HEK293 (cell line): ENCODE results near the gene SLC6A16.

Source experiments
- CTCF ChIA-PET: fragments of 350-600 bp; formaldehyde crosslinking; extraction: SDS; loops from one replicate; lab custom pipeline; 2021; ENCODE audit warnings: antibody characterized with exemption; lab: Yijun Ruan, JAX
- POLR2A ChIA-PET: fragments of 300-600 bp; formaldehyde crosslinking; extraction: SDS; loops from one replicate; lab custom pipeline; 2020; ENCODE audit warnings: antibody characterized with exemption, inconsistent platforms; lab: Yijun Ruan, JAX
- H3K27ac ChIP-seq: fragments of 200-500 bp; sonication (Bioruptor generic); 2 replicates; pipeline ENCODE4 v1.5.1; 2014; ENCODE audit warnings: low read depth, low read length, control low read depth, inconsistent platforms; ENCODE audit errors: extremely low read depth
- H3K36me3 ChIP-seq, 2 experiments: fragments of 200-500 bp in 1 of 2; sonication (Bioruptor generic) in 1 of 2; 1 replicate in 1 of 2; 2 replicates in 1 of 2; pipeline ENCODE4 v1.5.1; 2014 to 2017; ENCODE audit warnings: inconsistent platforms in 2 of 2, low read length in 2 of 2; ENCODE audit not compliant: control insufficient read depth in 2 of 2, insufficient read depth in 1 of 2
- H3K4me1 ChIP-seq: fragments of 200-500 bp; sonication (Bioruptor generic); 2 replicates; pipeline ENCODE4 v1.5.1; 2014; ENCODE audit warnings: mild to moderate bottlenecking, low read length, inconsistent platforms; ENCODE audit not compliant: control insufficient read depth, insufficient read depth
- H3K4me3 ChIP-seq: 2 replicates; pipeline ENCODE4 v1.5.1; 2011; ENCODE audit warnings: low read depth, mild to moderate bottlenecking, control low read depth, low read length, moderate library complexity
- H3K9me3 ChIP-seq: fragments of 200-500 bp; sonication (Bioruptor generic); 2 replicates; pipeline ENCODE4 v1.5.1; 2014; ENCODE audit warnings: low read depth, low read length, inconsistent platforms; ENCODE audit not compliant: control insufficient read depth, insufficient read depth
- BCL11B ChIP-seq: fragments of 450-650 bp; formaldehyde crosslinking; IDR thresholded peaks from 2 replicates; pipeline ENCODE4 v1.5.1; 2016; ENCODE audit warnings: low read depth, missing biosample characterization, missing genetic modification characterization
- HOXC10 ChIP-seq: sonication (generic); formaldehyde crosslinking; IDR thresholded peaks from 2 replicates; pipeline ENCODE4 v1.8.1; 2023; ENCODE audit warnings: mild to moderate bottlenecking, missing genetic modification reagents
- PRDM1 ChIP-seq: fragments of 450-650 bp; formaldehyde crosslinking; IDR thresholded peaks from 2 replicates; pipeline ENCODE4; 2016; ENCODE audit warnings: missing biosample characterization, missing genetic modification characterization
- TCF7L2 ChIP-seq: IDR thresholded peaks from 2 replicates; pipeline ENCODE4 v1.6.1; 2011; ENCODE audit warnings: low read depth, mild to moderate bottlenecking, inconsistent platforms, low read length, moderate library complexity, borderline replicate concordance
- ZFP3 ChIP-seq: fragments of 450-650 bp; formaldehyde crosslinking; IDR thresholded peaks from 2 replicates; pipeline ENCODE4 v1.5.1; 2016; ENCODE audit warnings: low read depth, missing biosample characterization, missing genetic modification characterization
- ZFP37 ChIP-seq: fragments of 450-650 bp; formaldehyde crosslinking; IDR thresholded peaks from 2 replicates; pipeline ENCODE4 v1.5.1; 2016; ENCODE audit warnings: missing biosample characterization, missing genetic modification characterization
- ZNF266 ChIP-seq: fragments of 450-650 bp; formaldehyde crosslinking; IDR thresholded peaks from 2 replicates; pipeline ENCODE4 v1.5.1; 2016; ENCODE audit warnings: missing biosample characterization, missing genetic modification characterization, low read depth
- ZNF335 ChIP-seq: fragments of 450-650 bp; formaldehyde crosslinking; conservative IDR thresholded peaks from 2 replicates; pipeline ENCODE4 v1.5.1; 2016; ENCODE audit warnings: missing biosample characterization, missing genetic modification characterization
- ZNF350 ChIP-seq: fragments of 450-650 bp; formaldehyde crosslinking; IDR thresholded peaks from 2 replicates; pipeline ENCODE4 v1.5.0; 2017; ENCODE audit warnings: missing biosample characterization, mild to moderate bottlenecking, missing genetic modification characterization
- ZNF501 ChIP-seq: fragments of 450-650 bp; formaldehyde crosslinking; IDR thresholded peaks from 2 replicates; pipeline ENCODE4 v1.5.1; 2016; ENCODE audit warnings: missing biosample characterization, missing genetic modification characterization
- ZNF530 ChIP-seq: fragments of 450-650 bp; formaldehyde crosslinking; IDR thresholded peaks from 2 replicates; pipeline ENCODE4 v1.5.1; 2016; ENCODE audit warnings: low read depth, missing biosample characterization, missing genetic modification characterization
- ZNF549 ChIP-seq: fragments of 450-650 bp; IDR thresholded peaks from 2 replicates; pipeline ENCODE4 v1.5.1; 2018; ENCODE audit warnings: missing biosample characterization, missing genetic modification characterization, mild to moderate bottlenecking, inconsistent platforms, moderate library complexity
- ZNF571 ChIP-seq: fragments of 450-650 bp; formaldehyde crosslinking; IDR thresholded peaks from 2 replicates; pipeline ENCODE4 v1.5.0; 2017; ENCODE audit warnings: missing biosample characterization, missing genetic modification characterization
- ZNF621 ChIP-seq: fragments of 450-650 bp; formaldehyde crosslinking; IDR thresholded peaks from 2 replicates; pipeline ENCODE4 v1.5.1; 2017; ENCODE audit warnings: missing biosample characterization, missing genetic modification characterization
- ZNF623 ChIP-seq: fragments of 450-650 bp; formaldehyde crosslinking; IDR thresholded peaks from 2 replicates; pipeline ENCODE4 v1.5.1; 2016; ENCODE audit warnings: missing biosample characterization, missing genetic modification characterization
- ZNF747 ChIP-seq: fragments of 450-650 bp; formaldehyde crosslinking; IDR thresholded peaks from 2 replicates; pipeline ENCODE4 v1.5.1; 2016; ENCODE audit warnings: missing biosample characterization, missing genetic modification characterization
- ZNF785 ChIP-seq: fragments of 450-650 bp; formaldehyde crosslinking; IDR thresholded peaks from 2 replicates; pipeline ENCODE4 v1.5.1; 2016; ENCODE audit warnings: missing biosample characterization, missing genetic modification characterization
- TF ChIP-seq, protein P1 (sequence below): fragments of 450-650 bp; IDR thresholded peaks from 2 replicates; pipeline ENCODE4 v1.5.1; 2018; ENCODE audit warnings: missing biosample characterization, missing genetic modification characterization
- TF ChIP-seq, protein P2 (sequence below): fragments of 450-650 bp; formaldehyde crosslinking; IDR thresholded peaks from 2 replicates; pipeline ENCODE4 v1.5.1; 2016; ENCODE audit warnings: missing biosample characterization, missing genetic modification characterization
- TF ChIP-seq, protein P3 (sequence below): fragments of 450-650 bp; formaldehyde crosslinking; IDR thresholded peaks from 2 replicates; pipeline ENCODE4 v1.5.1; 2016; ENCODE audit warnings: missing biosample characterization, missing genetic modification characterization, low read depth
- TF ChIP-seq, protein P4 (sequence below): fragments of 450-650 bp; formaldehyde crosslinking; IDR thresholded peaks from 2 replicates; pipeline ENCODE4; 2016; ENCODE audit warnings: missing biosample characterization, missing genetic modification characterization
- TF ChIP-seq, protein P5 (sequence below): fragments of 450-650 bp; formaldehyde crosslinking; IDR thresholded peaks from 2 replicates; pipeline ENCODE4 v1.5.1; 2016; ENCODE audit warnings: missing biosample characterization, missing genetic modification characterization

Gene SLC6A16

DNA sequence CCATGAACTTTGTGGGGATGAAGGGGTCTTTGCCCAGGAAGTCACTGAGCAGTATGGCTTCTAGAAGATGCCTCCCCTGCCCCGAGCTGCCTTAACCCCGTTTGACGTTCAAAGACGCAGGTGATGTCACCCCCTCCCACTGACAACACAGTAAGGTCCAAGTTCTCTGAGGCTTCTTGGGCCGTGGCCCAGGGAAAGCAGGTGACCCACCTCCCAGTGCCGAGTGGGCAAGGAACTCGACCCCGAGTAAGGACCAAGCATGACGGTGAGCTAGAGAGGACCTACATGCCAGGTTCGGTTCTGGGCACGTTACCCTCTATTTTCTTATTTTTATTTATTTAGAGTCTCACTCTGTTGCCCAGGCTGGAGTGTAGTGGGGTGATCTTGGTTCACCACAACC lies 81.3 kb downstream of the SLC6A16 start:
- CTCF ChIA-PET: interaction anchor here (0.6 to 2.2 kb wide), 8 partner anchors 12 to 435 kb away, joined by 3 to 11 read pairs (median 4); no protein-coding TSS in a partner anchor
- H3K9me3 ChIP-seq: no peaks in the 10 kb centered on the region
- H3K4me1 ChIP-seq: no peaks in the 10 kb centered on the region; the same call in 1 of the 2 replicates
- TF ChIP-seq ZNF621 (tag by site-specific recombination): no peak
- H3K36me3 ChIP-seq: no peaks in the 10 kb centered on the region
- H3K27ac ChIP-seq: no peak overlapping the region
- H3K4me3 ChIP-seq: no peak overlapping the region
- POLR2A ChIA-PET: interaction anchor here (0.7 kb wide), 1 partner anchor 206 kb away, joined by 3 read pairs; no protein-coding TSS in a partner anchor

DNA sequence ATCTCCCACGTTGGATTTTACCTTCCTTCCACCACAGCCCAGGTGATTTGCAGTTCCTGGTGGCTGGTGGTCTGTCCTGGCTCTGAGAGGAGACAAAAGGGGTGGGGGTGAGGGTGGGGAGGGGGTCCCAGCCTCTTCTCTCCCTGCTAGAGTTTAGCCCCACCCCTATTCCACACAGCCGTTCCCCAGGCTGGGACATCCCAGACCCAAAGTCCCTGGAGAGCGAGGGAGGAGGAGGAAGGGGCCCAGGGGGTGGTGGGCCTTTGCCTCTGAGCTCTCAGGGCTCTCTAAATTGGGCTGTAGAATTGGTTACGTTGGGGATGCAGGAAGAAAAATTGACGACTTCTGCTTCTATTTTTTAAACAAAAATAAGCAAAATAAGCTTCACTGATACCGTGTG lies 81.9 kb downstream of the SLC6A16 start:
- CTCF ChIA-PET: interaction anchor here (0.5 to 2.2 kb wide), 9 partner anchors 12 to 1427 kb away, joined by 3 to 11 read pairs (median 4); no protein-coding TSS in a partner anchor
- no peak overlapping the region for H3K4me3 ChIP-seq
- no peak for TF ChIP-seq ZFP37 (tag by site-specific recombination)
- TF ChIP-seq, protein P1, sequence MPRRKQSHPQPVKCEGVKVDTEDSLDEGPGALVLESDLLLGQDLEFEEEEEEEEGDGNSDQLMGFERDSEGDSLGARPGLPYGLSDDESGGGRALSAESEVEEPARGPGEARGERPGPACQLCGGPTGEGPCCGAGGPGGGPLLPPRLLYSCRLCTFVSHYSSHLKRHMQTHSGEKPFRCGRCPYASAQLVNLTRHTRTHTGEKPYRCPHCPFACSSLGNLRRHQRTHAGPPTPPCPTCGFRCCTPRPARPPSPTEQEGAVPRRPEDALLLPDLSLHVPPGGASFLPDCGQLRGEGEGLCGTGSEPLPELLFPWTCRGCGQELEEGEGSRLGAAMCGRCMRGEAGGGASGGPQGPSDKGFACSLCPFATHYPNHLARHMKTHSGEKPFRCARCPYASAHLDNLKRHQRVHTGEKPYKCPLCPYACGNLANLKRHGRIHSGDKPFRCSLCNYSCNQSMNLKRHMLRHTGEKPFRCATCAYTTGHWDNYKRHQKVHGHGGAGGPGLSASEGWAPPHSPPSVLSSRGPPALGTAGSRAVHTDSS (tag by site-specific recombination): no peak
- no peak for TF ChIP-seq ZFP3 (tag by site-specific recombination)
- TF ChIP-seq HOXC10: no peak
- TF ChIP-seq ZNF266: no peak
- no peak for TF ChIP-seq BCL11B (tag by site-specific recombination)
- TF ChIP-seq ZNF785: no peak
- TF ChIP-seq, protein P2, sequence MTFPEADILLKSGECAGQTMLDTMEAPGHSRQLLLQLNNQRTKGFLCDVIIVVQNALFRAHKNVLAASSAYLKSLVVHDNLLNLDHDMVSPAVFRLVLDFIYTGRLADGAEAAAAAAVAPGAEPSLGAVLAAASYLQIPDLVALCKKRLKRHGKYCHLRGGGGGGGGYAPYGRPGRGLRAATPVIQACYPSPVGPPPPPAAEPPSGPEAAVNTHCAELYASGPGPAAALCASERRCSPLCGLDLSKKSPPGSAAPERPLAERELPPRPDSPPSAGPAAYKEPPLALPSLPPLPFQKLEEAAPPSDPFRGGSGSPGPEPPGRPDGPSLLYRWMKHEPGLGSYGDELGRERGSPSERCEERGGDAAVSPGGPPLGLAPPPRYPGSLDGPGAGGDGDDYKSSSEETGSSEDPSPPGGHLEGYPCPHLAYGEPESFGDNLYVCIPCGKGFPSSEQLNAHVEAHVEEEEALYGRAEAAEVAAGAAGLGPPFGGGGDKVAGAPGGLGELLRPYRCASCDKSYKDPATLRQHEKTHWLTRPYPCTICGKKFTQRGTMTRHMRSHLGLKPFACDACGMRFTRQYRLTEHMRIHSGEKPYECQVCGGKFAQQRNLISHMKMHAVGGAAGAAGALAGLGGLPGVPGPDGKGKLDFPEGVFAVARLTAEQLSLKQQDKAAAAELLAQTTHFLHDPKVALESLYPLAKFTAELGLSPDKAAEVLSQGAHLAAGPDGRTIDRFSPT (tag by site-specific recombination): no peak
- no peak for TF ChIP-seq ZNF623
- no peak for TF ChIP-seq ZNF571 (tag by site-specific recombination)
- TF ChIP-seq, protein P3, sequence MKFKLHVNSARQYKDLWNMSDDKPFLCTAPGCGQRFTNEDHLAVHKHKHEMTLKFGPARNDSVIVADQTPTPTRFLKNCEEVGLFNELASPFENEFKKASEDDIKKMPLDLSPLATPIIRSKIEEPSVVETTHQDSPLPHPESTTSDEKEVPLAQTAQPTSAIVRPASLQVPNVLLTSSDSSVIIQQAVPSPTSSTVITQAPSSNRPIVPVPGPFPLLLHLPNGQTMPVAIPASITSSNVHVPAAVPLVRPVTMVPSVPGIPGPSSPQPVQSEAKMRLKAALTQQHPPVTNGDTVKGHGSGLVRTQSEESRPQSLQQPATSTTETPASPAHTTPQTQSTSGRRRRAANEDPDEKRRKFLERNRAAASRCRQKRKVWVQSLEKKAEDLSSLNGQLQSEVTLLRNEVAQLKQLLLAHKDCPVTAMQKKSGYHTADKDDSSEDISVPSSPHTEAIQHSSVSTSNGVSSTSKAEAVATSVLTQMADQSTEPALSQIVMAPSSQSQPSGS: no peak
- TF ChIP-seq, all 188 proteins: peak for 0
- POLR2A ChIA-PET: no interaction called here
- Histone ChIP-seq H3K9me3 (no peaks in the 10 kb centered on the region), H3K4me1 (no peaks in the 10 kb centered on the region; the same call in 1 of the 2 replicates), H3K36me3 (no peaks in the 10 kb centered on the region), H3K27ac (no peak overlapping the region)

DNA sequence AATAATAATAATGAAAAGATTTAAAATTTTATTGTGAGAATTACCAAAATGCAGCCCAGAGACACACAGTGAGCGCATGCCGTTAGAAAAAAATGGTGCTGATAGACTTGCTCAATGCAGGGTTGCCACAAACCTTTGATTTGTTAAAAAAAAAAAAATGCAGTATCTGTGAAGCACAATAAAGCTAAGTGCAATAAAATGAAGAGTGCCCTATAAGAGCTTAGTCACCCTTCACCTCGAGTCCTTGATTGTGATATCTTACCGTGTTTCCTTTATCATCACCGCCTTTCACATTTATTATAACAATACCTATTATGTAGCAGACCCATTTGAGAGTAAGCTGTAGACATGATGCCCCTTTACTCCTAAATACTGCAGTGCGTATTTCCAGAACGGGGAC lies 83.2 kb downstream of the SLC6A16 start:
- CTCF ChIA-PET: interaction anchor here (1.1 to 5.5 kb wide), 4 partner anchors 11 to 248 kb away, joined by 3 to 37 read pairs (median 3); partner anchors contain the start of genes GYS1 and RUVBL2
- H3K36me3 ChIP-seq: no peaks in the 10 kb centered on the region
- POLR2A ChIA-PET: interaction anchor here (0.7 kb wide), 1 partner anchor 11 kb away, joined by 3 read pairs; no protein-coding TSS in a partner anchor
- no peak for TF ChIP-seq ZNF501 (tag by site-specific recombination)
- TF ChIP-seq, protein P4, sequence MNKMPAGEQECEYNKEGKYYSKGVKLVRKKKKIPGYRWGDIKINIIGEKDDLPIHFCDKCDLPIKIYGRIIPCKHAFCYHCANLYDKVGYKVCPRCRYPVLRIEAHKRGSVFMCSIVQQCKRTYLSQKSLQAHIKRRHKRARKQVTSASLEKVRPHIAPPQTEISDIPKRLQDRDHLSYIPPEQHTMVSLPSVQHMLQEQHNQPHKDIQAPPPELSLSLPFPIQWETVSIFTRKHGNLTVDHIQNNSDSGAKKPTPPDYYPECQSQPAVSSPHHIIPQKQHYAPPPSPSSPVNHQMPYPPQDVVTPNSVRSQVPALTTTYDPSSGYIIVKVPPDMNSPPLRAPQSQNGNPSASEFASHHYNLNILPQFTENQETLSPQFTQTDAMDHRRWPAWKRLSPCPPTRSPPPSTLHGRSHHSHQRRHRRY: no peak
- no peak for TF ChIP-seq ZNF350
- no peak for TF ChIP-seq ZNF747
- TF ChIP-seq ZNF549: no peak
- no peak for TF ChIP-seq TCF7L2
- no peak for TF ChIP-seq ZNF530 (tag by site-specific recombination)
- TF ChIP-seq, protein P5, sequence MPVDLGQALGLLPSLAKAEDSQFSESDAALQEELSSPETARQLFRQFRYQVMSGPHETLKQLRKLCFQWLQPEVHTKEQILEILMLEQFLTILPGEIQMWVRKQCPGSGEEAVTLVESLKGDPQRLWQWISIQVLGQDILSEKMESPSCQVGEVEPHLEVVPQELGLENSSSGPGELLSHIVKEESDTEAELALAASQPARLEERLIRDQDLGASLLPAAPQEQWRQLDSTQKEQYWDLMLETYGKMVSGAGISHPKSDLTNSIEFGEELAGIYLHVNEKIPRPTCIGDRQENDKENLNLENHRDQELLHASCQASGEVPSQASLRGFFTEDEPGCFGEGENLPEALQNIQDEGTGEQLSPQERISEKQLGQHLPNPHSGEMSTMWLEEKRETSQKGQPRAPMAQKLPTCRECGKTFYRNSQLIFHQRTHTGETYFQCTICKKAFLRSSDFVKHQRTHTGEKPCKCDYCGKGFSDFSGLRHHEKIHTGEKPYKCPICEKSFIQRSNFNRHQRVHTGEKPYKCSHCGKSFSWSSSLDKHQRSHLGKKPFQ (tag by site-specific recombination): no peak
- TF ChIP-seq PRDM1 (tag by site-specific recombination): no peak
- TF ChIP-seq ZNF335: no peak

More for the DNA sequence above, 83.2 kb downstream of the SLC6A16 start:
- no peak overlapping the region for H3K27ac ChIP-seq
- H3K4me1 ChIP-seq: no peaks in the 10 kb centered on the region; the same call in 1 of the 2 replicates
- no peak overlapping the region for H3K4me3 ChIP-seq
- no peaks in the 10 kb centered on the region for H3K9me3 ChIP-seq
